GOT3 (cell line): ENCODE data around the gene GCK.

Source experiments
- DNase-seq: peaks from one replicate; lab custom pipeline; 2025; ENCODE audit warnings: mixed read lengths; lab: John Stamatoyannopoulos, UW

The GCK gene

GRCh38 chr7:44189286-44189992 is at the start of gene GCK:
Gene GCK, minus strand, starts transcription at chr7:44189439. Its CDS starts 486 bp downstream, at chr7:44188953.
- DNase-seq: no peak

- no peak for DNase-seq
These were observed 49.0 kb upstream of the GCK start for GRCh38 chr7:44238116-44238695.

- DNase-seq: no peak
These were observed 48.5 kb upstream of the GCK start for GRCh38 chr7:44237696-44238095.

GRCh38 chr7:44236333-44236728 is 47.1 kb upstream of the GCK start:
- no peak for DNase-seq

GRCh38 chr7:44235582-44236332 is 46.5 kb upstream of the GCK start:
- DNase-seq: no peak

GRCh38 chr7:44235066-44235465 is 45.8 kb upstream of the GCK start:
- DNase-seq: no peak

- DNase-seq: no peak
These were observed 43.9 kb upstream of the GCK start for GRCh38 chr7:44232901-44233715.

- DNase-seq: no peak
These were observed 43.2 kb upstream of the GCK start for GRCh38 chr7:44232396-44232795.

GRCh38 chr7:44231088-44231487 is 41.8 kb upstream of the GCK start:
- no peak for DNase-seq

- DNase-seq: no peak
These were observed 41.0 kb upstream of the GCK start for GRCh38 chr7:44230286-44230685.

- no peak for DNase-seq
These were observed 40.4 kb upstream of the GCK start for GRCh38 chr7:44229546-44230105.

GRCh38 chr7:44228571-44229350 is 39.5 kb upstream of the GCK start:
- DNase-seq: no peak

- DNase-seq: no peak
These were observed 38.7 kb upstream of the GCK start for GRCh38 chr7:44227911-44228310.

GRCh38 chr7:44226396-44226753 is 37.1 kb upstream of the GCK start:
- DNase-seq: no peak

GRCh38 chr7:44225566-44226395 is 36.5 kb upstream of the GCK start:
- DNase-seq: no peak

GRCh38 chr7:44224974-44225565 is 35.8 kb upstream of the GCK start:
- no peak for DNase-seq

- no peak for DNase-seq
These were observed 35.1 kb upstream of the GCK start for GRCh38 chr7:44224080-44224973.

- no peak for DNase-seq
These were observed 34.3 kb upstream of the GCK start for GRCh38 chr7:44223362-44224079.
